SK-N-SH treated with all-trans-retinoic acid at 6 μM for 48 hours (cell line): ENCODE data around the gene NEU4.

ENCODE experiments used
- ATAC-seq: fragments of 200-7000 bp; cut with Tn5 transposase; 3 replicates; pipeline ENCODE4 v1.9.1; 2020; ENCODE audit warnings: mild to moderate bottlenecking, moderate library complexity
- ARNTL ChIP-seq: fragments of 450-650 bp; formaldehyde crosslinking; IDR thresholded peaks from 2 replicates; pipeline ENCODE4 v1.5.0; 2020; ENCODE audit warnings: low read depth, mild to moderate bottlenecking, moderate library complexity, borderline replicate concordance
- BACH2 ChIP-seq: fragments of 250-450 bp; sonication (Bioruptor Pico); IDR thresholded peaks from 2 replicates; pipeline ENCODE4 v1.9.0; 2021; ENCODE audit warnings: mild to moderate bottlenecking, borderline replicate concordance
- CSDC2 ChIP-seq: fragments of 250-450 bp; sonication (Bioruptor Pico); IDR thresholded peaks from 2 replicates; pipeline ENCODE4 v1.5.0; 2020; ENCODE audit warnings: mild to moderate bottlenecking, moderate library complexity
- GLIS3 ChIP-seq: fragments of 250-450 bp; sonication (Bioruptor Pico); IDR thresholded peaks from 2 replicates; pipeline ENCODE4 v1.5.0; 2020; ENCODE audit warnings: mild to moderate bottlenecking, moderate library complexity
- ISL1 ChIP-seq: fragments of 250-450 bp; sonication (Bioruptor Pico); IDR thresholded peaks from 2 replicates; pipeline ENCODE4 v2.1.2; 2022; ENCODE audit warnings: mild to moderate bottlenecking, moderate library complexity
- OSR1 ChIP-seq: fragments of 250-450 bp; sonication (Bioruptor Pico); IDR thresholded peaks from 2 replicates; pipeline ENCODE4 v1.8.0; 2022; ENCODE audit warnings: moderate library complexity, mild to moderate bottlenecking, inconsistent platforms
- PATZ1 ChIP-seq: fragments of 250-450 bp; sonication (Bioruptor Pico); IDR thresholded peaks from 2 replicates; pipeline ENCODE4 v1.8.0; 2020; ENCODE audit warnings: mild to moderate bottlenecking, moderate library complexity, borderline replicate concordance
- POU6F1 ChIP-seq: fragments of 250-450 bp; sonication (Bioruptor Pico); IDR thresholded peaks from 2 replicates; pipeline ENCODE4 v1.8.0; 2021; ENCODE audit warnings: low read depth, mild to moderate bottlenecking, moderate library complexity, borderline replicate concordance
- PPARA ChIP-seq: fragments of 250-450 bp; sonication (Bioruptor Pico); IDR thresholded peaks from 2 replicates; pipeline ENCODE4 v1.5.0; 2020; ENCODE audit warnings: mild to moderate bottlenecking, borderline replicate concordance
- RARB ChIP-seq: fragments of 250-450 bp; sonication (Bioruptor Pico); IDR thresholded peaks from 2 replicates; pipeline ENCODE4 v1.8.0; 2021; ENCODE audit warnings: mild to moderate bottlenecking, moderate library complexity
- SNAI2 ChIP-seq: fragments of 250-450 bp; sonication (Bioruptor Pico); IDR thresholded peaks from 2 replicates; pipeline ENCODE4 v1.5.0; 2020; ENCODE audit warnings: mild to moderate bottlenecking, moderate library complexity
- TCF4 ChIP-seq: fragments of 250-450 bp; sonication (Bioruptor Pico); IDR thresholded peaks from 2 replicates; pipeline ENCODE4 v1.8.0; 2021; ENCODE audit warnings: mild to moderate bottlenecking, moderate library complexity, borderline replicate concordance
- TOX ChIP-seq: fragments of 250-450 bp; sonication (Bioruptor Pico); IDR thresholded peaks from 2 replicates; pipeline ENCODE4 v1.8.0; 2021; ENCODE audit warnings: mild to moderate bottlenecking, moderate library complexity, borderline replicate concordance
- ZC3H10 ChIP-seq: fragments of 250-450 bp; sonication (Bioruptor Pico); IDR thresholded peaks from 2 replicates; pipeline ENCODE4 v1.5.1; 2021; ENCODE audit warnings: mild to moderate bottlenecking, moderate library complexity
- ZFP30 ChIP-seq: fragments of 450-650 bp; formaldehyde crosslinking; IDR thresholded peaks from 2 replicates; pipeline ENCODE4 v1.5.0; 2022; ENCODE audit warnings: mild to moderate bottlenecking, moderate library complexity
- ZNF565 ChIP-seq: fragments of 450-650 bp; formaldehyde crosslinking; conservative IDR thresholded peaks from 2 replicates; pipeline ENCODE4 v1.5.0; 2020; ENCODE audit warnings: low read depth, mild to moderate bottlenecking, moderate library complexity
- ZNF70 ChIP-seq: fragments of 450-650 bp; formaldehyde crosslinking; IDR thresholded peaks from 2 replicates; pipeline ENCODE4 v1.5.0; 2020; ENCODE audit warnings: mild to moderate bottlenecking, moderate library complexity
- ZNF8 ChIP-seq: fragments of 450-650 bp; formaldehyde crosslinking; IDR thresholded peaks from 2 replicates; pipeline ENCODE4 v1.5.0; 2020; ENCODE audit warnings: mild to moderate bottlenecking, moderate library complexity
- TF ChIP-seq, protein P1 (sequence below): fragments of 250-450 bp; sonication (Bioruptor Pico); IDR thresholded peaks from 2 replicates; pipeline ENCODE4 v1.5.1; 2020; ENCODE audit warnings: low read depth, mild to moderate bottlenecking, moderate library complexity
- TF ChIP-seq, protein P2 (sequence below): fragments of 250-450 bp; sonication (Bioruptor Pico); IDR thresholded peaks from 2 replicates; pipeline ENCODE4 v1.5.1; 2021; ENCODE audit warnings: mild to moderate bottlenecking, moderate library complexity

Gene NEU4

DNA sequence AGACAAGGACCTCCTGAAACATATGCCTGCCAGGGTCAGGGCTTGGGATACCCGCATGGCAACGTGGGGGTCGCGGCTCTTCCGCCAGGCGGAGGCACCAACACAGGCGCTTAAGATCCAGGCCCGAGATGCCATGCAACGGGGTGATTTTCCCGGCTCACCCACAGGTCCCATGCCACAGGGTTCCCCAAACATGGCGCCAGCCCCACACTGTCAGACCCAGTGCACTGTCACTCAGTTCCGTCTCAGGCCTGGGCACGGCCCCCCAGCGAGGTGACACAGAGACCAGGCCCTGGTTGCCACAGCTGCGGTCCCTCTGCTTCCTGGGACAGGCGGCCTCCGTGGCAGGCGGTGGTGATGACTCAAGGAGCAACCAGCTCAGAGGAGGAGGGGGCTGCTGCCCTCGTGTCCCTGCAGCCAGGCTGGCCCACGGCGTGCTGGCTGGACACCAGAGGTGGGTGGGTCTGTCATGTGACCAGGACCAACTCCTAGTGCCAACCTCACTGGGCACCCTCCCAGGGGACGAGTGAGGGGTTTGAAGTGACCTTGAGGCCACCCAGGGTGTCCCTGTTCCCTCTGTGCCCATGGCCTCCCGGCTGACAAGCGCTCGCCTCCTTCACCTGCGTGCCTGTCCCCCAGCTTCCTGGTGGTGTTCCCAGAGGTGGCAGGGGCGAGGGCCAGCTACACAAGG is 44.8 kb downstream of the NEU4 start:
- TF ChIP-seq ZFP30 (CRISPR knock-in tag), result no peak
- no peak for TF ChIP-seq RARB (CRISPR knock-in tag)
- TF ChIP-seq SNAI2 (CRISPR knock-in tag), result no peak
- TF ChIP-seq ZNF8 (CRISPR knock-in tag), result no peak
- no peak for TF ChIP-seq CSDC2 (CRISPR knock-in tag)
- no peak for TF ChIP-seq ZNF70 (CRISPR knock-in tag)
- TF ChIP-seq, protein P1, sequence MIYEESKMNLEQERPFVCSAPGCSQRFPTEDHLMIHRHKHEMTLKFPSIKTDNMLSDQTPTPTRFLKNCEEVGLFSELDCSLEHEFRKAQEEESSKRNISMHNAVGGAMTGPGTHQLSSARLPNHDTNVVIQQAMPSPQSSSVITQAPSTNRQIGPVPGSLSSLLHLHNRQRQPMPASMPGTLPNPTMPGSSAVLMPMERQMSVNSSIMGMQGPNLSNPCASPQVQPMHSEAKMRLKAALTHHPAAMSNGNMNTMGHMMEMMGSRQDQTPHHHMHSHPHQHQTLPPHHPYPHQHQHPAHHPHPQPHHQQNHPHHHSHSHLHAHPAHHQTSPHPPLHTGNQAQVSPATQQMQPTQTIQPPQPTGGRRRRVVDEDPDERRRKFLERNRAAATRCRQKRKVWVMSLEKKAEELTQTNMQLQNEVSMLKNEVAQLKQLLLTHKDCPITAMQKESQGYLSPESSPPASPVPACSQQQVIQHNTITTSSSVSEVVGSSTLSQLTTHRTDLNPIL (CRISPR knock-in tag), result no peak
- no peak for TF ChIP-seq ZC3H10 (CRISPR knock-in tag)
- TF ChIP-seq ISL1, result no peak
- TF ChIP-seq PPARA (CRISPR knock-in tag), result no peak
- no peak for TF ChIP-seq ARNTL
- TF ChIP-seq TCF4 (CRISPR knock-in tag), result no peak
- TF ChIP-seq BACH2 (CRISPR knock-in tag), result no peak
- TF ChIP-seq OSR1 (CRISPR knock-in tag), result no peak
- TF ChIP-seq GLIS3 (CRISPR knock-in tag), result no peak
- no peak for TF ChIP-seq TOX (CRISPR knock-in tag)
- peak; percentile 29 for ATAC-seq

- TF ChIP-seq BACH2 (CRISPR knock-in tag) (no peak), RARB (CRISPR knock-in tag) (no peak), ARNTL (no peak)
- TF ChIP-seq, protein P2, sequence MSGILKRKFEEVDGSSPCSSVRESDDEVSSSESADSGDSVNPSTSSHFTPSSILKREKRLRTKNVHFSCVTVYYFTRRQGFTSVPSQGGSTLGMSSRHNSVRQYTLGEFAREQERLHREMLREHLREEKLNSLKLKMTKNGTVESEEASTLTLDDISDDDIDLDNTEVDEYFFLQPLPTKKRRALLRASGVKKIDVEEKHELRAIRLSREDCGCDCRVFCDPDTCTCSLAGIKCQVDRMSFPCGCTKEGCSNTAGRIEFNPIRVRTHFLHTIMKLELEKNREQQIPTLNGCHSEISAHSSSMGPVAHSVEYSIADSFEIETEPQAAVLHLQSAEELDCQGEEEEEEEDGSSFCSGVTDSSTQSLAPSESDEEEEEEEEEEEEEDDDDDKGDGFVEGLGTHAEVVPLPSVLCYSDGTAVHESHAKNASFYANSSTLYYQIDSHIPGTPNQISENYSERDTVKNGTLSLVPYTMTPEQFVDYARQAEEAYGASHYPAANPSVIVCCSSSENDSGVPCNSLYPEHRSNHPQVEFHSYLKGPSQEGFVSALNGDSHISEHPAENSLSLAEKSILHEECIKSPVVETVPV, result no peak
- TF ChIP-seq, all 23 proteins: peak for 0
- peak; percentile 23; the same call in 2 of the 3 replicates for ATAC-seq
Observed at GRCh38 chr2:241854342-241855244, 45.6 kb downstream of the NEU4 start.

GRCh38 chr2:241855245-241855887 is 46.4 kb downstream of the NEU4 start:
- no peak for TF ChIP-seq ZNF565 (CRISPR knock-in tag)
- TF ChIP-seq ARNTL, result no peak
- no peak for TF ChIP-seq RARB (CRISPR knock-in tag)
- no peak for TF ChIP-seq TOX (CRISPR knock-in tag)
- TF ChIP-seq ISL1, result no peak
- ATAC-seq, result no peak

GRCh38 chr2:241855888-241856422 is 47.0 kb downstream of the NEU4 start:
- TF ChIP-seq OSR1 (CRISPR knock-in tag) (no peak), ZFP30 (CRISPR knock-in tag) (no peak)
- ATAC-seq, result no peak

- ATAC-seq, result no peak
- TF ChIP-seq ZNF8 (CRISPR knock-in tag), result no peak
- TF ChIP-seq ZFP30 (CRISPR knock-in tag), result no peak
- no peak for TF ChIP-seq CSDC2 (CRISPR knock-in tag)
- no peak for TF ChIP-seq PATZ1 (CRISPR knock-in tag)
- TF ChIP-seq POU6F1, result no peak
- no peak for TF ChIP-seq RARB (CRISPR knock-in tag)
- TF ChIP-seq GLIS3 (CRISPR knock-in tag), result no peak
- TF ChIP-seq TOX (CRISPR knock-in tag), result no peak
- no peak for TF ChIP-seq ZC3H10 (CRISPR knock-in tag)
Observed at GRCh38 chr2:241857041-241857541, 48.1 kb downstream of the NEU4 start.
